Retinal pigment epithelial cell (primary cell): ENCODE measurements around the gene XYLT1.

ENCODE experiments used
- DNase-seq: peaks from one replicate; pipeline ENCODE4 v3.0.0-alpha.2; 2010; ENCODE audit warnings: low read depth
- H3K4me3 ChIP-seq: 2 replicates; pipeline ENCODE4 v1.5.1; 2011; ENCODE audit warnings: mild to moderate bottlenecking, low read length, control low read depth, moderate library complexity
- CTCF ChIP-seq: conservative IDR thresholded peaks from 2 replicates; pipeline ENCODE4 v1.5.1; 2011; ENCODE audit warnings: low read depth, low read length, control low read depth, inconsistent platforms

The XYLT1 gene

GRCh38 chr16:17362183-17362582 is 108.6 kb downstream of the XYLT1 start:
- DNase-seq: no peak
- no peak for TF ChIP-seq CTCF
- no peak overlapping the region for H3K4me3 ChIP-seq

- TF ChIP-seq CTCF: no peak
- DNase-seq: no peak
- H3K4me3 ChIP-seq: no peak overlapping the region
Observed at GRCh38 chr16:17360693-17361122, 110.1 kb downstream of the XYLT1 start.

- DNase-seq: no peak
- H3K4me3 ChIP-seq: no peak overlapping the region
- no peak for TF ChIP-seq CTCF
Observed at GRCh38 chr16:17359788-17360390, 110.9 kb downstream of the XYLT1 start.

- DNase-seq: no peak
- TF ChIP-seq CTCF: no peak
- H3K4me3 ChIP-seq: no peak overlapping the region
Observed at GRCh38 chr16:17358846-17359245, 111.9 kb downstream of the XYLT1 start.

- TF ChIP-seq CTCF: no peak
- no peak for DNase-seq
- H3K4me3 ChIP-seq: no peak overlapping the region
Observed at GRCh38 chr16:17358355-17358754, 112.4 kb downstream of the XYLT1 start.

GRCh38 chr16:17357307-17358062 is 113.3 kb downstream of the XYLT1 start:
- DNase-seq: no peak
- no peak for TF ChIP-seq CTCF

More at GRCh38 chr16:17357307-17358062, 113.3 kb downstream of the XYLT1 start:
- no peak overlapping the region for H3K4me3 ChIP-seq
